Ascending aorta (tissue), 2 donors: Measurements from ENCODE around the gene RAPGEF1. TPM values are rescaled to one million over a fixed set of nuclear protein-coding genes. Genes with fewer than 3 reads are reported as not detected.

Experiments
- DNase-seq, 2 donors: peaks; one replicate each; pipeline ENCODE4 v3.0.0-alpha.2; 2019; ENCODE audit warnings: low spot score in 2 of 2
- H3K27ac ChIP-seq, 2 donors: fragments of 200-600 bp; sonication (generic); one replicate each; pipeline ENCODE4 v1.5.1; 2016 to 2017; ENCODE audit warnings: mild to moderate bottlenecking in 1 of 2
- H3K27me3 ChIP-seq: fragments of 200-600 bp; sonication (generic); one replicate; pipeline ENCODE4 v1.5.1; 2017
- H3K36me3 ChIP-seq, 2 donors: fragments of 200-600 bp; sonication (generic); one replicate each; pipeline ENCODE4 v1.5.1; 2016
- H3K4me1 ChIP-seq, 2 donors: fragments of 200-600 bp; sonication (generic); one replicate each; pipeline ENCODE4 v1.5.1; 2016 to 2017; ENCODE audit warnings: mild to moderate bottlenecking in 1 of 2
- H3K4me3 ChIP-seq, 2 donors: fragments of 200-600 bp; sonication (generic); one replicate each; pipeline ENCODE4 v1.5.1; 2016 to 2017; ENCODE audit warnings: mild to moderate bottlenecking in 1 of 2
- H3K9me3 ChIP-seq, 2 donors: fragments of 200-600 bp; sonication (generic); one replicate each; pipeline ENCODE4 v1.5.1; 2016
- CTCF ChIP-seq, 3 experiments: fragments of 200-600 bp in 2 of 3; fragments of 450-650 bp in 1 of 3; sonication (generic) in 2 of 3; IDR thresholded peaks; one replicate each; pipeline ENCODE4 v1.5.1; 2016 to 2019; ENCODE audit warnings: antibody characterized with exemption in 3 of 3, mild to moderate bottlenecking in 1 of 3, moderate library complexity in 1 of 3
- intact Hi-C: fragments of 100-400 bp; cut with DNase I; formaldehyde crosslinking; loops from one replicate; pipeline ENCODE4 v1.15.1; 2023
- total RNA-seq: library from RNA; depleted of rRNA; stranded (reverse); fragments of >200 nt; gene quantifications from one replicate; pipeline ENCODE4 v1.1.0, GENCODE V29; 2016

Gene RAPGEF1
- total RNA-seq, 1 donor from 2014 or later = 95.5 TPM

- TF ChIP-seq CTCF (IDR thresholded peaks at IDR 0.05) = no peak
- no peaks in the 10 kb centered on the region for H3K27me3 ChIP-seq
- H3K27ac ChIP-seq = peak overlapping the region in 1 of 2 donors; percentile 7
- intact Hi-C loops = no loop called here
- no peaks in the 10 kb centered on the region for H3K4me1 ChIP-seq
- DNase-seq = no peak
- peaks cover 62 to 99% of the 10 kb centered on the region in 2 donors for H3K36me3 ChIP-seq
- no peak overlapping the region for H3K4me3 ChIP-seq
- H3K9me3 ChIP-seq = no peaks in the 10 kb centered on the region
Observed at GRCh38 chr9:131579789-131580211, 160.1 kb downstream of the RAPGEF1 start.

DNA sequence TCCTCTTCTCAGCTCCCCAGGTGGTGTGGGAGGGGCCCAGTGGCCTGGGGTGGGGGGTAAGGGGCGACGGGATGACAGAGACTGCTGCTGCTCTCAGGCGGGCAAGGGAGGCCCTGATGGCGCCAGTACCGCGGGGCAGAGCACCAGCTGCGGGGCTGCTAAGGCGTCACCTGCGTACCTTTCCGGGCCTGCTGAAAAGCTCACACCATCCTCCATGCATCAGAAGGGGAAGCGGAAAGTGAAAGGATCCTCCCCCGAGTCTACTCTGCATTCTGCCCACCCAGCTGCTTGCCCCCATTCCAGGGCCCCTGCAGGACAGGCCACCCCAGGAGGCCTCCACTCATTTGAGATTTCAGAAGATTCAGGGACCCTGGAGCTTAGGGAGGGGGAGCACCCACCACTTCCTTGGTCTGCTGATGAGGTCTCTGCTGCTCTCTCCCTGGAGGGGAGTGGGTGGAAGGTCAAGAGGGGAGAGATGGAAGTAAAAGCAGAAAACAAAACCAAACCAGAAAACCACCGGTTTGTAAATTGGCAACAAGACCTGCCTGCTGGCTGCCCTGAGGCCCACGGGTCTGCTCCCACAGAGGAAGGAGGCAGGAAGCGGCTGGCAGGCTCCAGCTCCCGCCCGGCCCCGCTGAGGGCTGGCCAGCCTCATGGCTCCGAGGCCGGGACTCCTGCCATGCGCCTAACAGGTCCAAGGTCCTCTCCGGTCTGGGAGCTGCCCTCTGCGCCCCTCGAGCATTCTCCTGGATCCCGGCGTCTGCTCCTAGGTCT lies 161.0 kb downstream of the RAPGEF1 start:
- intact Hi-C loops = no loop called here
- Histone ChIP-seq H3K27me3 (no peaks in the 10 kb centered on the region), H3K9me3 (no peaks in the 10 kb centered on the region), H3K27ac (peak overlapping the region in 1 of 2 donors; percentile 12), H3K4me1 (no peaks in the 10 kb centered on the region), H3K4me3 (no peak overlapping the region), H3K36me3 (peaks cover 56 to 95% of the 10 kb centered on the region in 2 donors)
- no peak for TF ChIP-seq CTCF (IDR thresholded peaks at IDR 0.05)
- no peak for DNase-seq

GRCh38 chr9:131578021-131578420 lies 161.9 kb downstream of the RAPGEF1 start:
- no peaks in the 10 kb centered on the region for H3K27me3 ChIP-seq
- TF ChIP-seq CTCF (IDR thresholded peaks at IDR 0.05) = no peak
- H3K27ac ChIP-seq = no peak overlapping the region
- H3K4me1 ChIP-seq = no peaks in the 10 kb centered on the region
- intact Hi-C loops = no loop called here
- H3K9me3 ChIP-seq = no peaks in the 10 kb centered on the region
- peaks cover 49 to 89% of the 10 kb centered on the region in 2 donors for H3K36me3 ChIP-seq
- H3K4me3 ChIP-seq = no peak overlapping the region
- DNase-seq = no peak

DNA sequence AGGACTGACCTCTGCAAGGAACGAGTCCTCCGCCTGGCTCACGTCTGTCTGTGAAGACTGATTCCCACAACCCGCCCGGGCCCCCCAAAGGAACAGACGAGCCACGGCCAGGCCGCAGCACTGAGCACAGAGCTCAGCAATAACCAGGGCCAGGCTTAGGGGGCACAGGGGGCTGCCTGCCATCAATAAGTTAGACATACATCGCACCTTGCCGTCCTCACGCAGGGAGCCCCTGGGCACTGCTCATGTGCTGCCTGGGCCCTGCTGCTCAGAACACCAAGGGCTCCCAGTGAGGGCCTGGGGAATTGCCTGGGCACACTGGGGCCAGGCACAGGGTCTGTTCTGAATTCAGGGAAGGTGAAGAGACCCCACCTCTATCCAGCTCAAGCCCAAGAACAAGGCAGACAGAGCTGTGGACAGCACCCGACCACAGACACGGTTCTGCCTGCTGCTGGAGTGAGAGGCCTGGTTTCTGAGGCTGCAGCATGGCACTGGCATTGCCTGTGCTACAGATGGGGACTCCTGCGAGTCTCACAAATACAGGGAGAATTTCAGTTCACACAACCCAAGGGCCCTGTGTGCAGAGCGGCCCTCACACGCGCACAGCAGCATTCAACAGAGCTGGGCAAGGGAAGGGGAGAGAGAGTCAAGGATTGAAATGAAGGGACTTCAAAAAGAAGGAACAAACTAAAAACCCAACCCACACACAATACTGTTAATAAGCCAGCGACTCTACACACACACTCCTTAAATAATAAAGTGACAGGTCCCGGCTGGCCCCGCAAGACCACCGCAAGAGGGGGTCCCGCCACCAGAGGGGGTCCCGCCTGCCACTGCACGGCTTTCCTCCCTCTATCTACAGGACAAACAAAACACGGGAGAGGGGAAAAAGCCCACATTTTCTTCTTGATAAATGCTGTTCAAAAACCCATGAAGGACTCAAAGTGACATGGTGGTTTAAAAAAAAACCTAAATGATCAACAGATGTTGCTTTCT lies 162.6 kb downstream of the RAPGEF1 start:
- H3K27me3 ChIP-seq = no peaks in the 10 kb centered on the region
- intact Hi-C loops = no loop called here
- H3K4me1 ChIP-seq = no peaks in the 10 kb centered on the region
- no peak overlapping the region for H3K27ac ChIP-seq
- H3K4me3 ChIP-seq = no peak overlapping the region
- DNase-seq = no peak
- H3K9me3 ChIP-seq = no peaks in the 10 kb centered on the region
- peaks cover 45 to 87% of the 10 kb centered on the region in 2 donors for H3K36me3 ChIP-seq
- TF ChIP-seq CTCF (IDR thresholded peaks at IDR 0.05) = no peak

- Histone ChIP-seq H3K27me3 (no peaks in the 10 kb centered on the region), H3K9me3 (no peaks in the 10 kb centered on the region), H3K27ac (no peak overlapping the region), H3K4me1 (no peaks in the 10 kb centered on the region), H3K36me3 (peaks cover 46 to 85% of the 10 kb centered on the region in 2 donors), H3K4me3 (no peak overlapping the region)
- intact Hi-C loops = no loop called here
- DNase-seq = no peak
- no peak for TF ChIP-seq CTCF (IDR thresholded peaks at IDR 0.05)
Observed at GRCh38 chr9:131575946-131576853, 163.7 kb downstream of the RAPGEF1 start.
